NCI-H748 (cell line): Measurements from ENCODE around the gene IGLL5.

Source experiments
- DNase-seq: peaks from one replicate; lab custom pipeline; 2025; ENCODE audit not compliant: unreplicated experiment; lab: John Stamatoyannopoulos, UW

Gene IGLL5

DNA sequence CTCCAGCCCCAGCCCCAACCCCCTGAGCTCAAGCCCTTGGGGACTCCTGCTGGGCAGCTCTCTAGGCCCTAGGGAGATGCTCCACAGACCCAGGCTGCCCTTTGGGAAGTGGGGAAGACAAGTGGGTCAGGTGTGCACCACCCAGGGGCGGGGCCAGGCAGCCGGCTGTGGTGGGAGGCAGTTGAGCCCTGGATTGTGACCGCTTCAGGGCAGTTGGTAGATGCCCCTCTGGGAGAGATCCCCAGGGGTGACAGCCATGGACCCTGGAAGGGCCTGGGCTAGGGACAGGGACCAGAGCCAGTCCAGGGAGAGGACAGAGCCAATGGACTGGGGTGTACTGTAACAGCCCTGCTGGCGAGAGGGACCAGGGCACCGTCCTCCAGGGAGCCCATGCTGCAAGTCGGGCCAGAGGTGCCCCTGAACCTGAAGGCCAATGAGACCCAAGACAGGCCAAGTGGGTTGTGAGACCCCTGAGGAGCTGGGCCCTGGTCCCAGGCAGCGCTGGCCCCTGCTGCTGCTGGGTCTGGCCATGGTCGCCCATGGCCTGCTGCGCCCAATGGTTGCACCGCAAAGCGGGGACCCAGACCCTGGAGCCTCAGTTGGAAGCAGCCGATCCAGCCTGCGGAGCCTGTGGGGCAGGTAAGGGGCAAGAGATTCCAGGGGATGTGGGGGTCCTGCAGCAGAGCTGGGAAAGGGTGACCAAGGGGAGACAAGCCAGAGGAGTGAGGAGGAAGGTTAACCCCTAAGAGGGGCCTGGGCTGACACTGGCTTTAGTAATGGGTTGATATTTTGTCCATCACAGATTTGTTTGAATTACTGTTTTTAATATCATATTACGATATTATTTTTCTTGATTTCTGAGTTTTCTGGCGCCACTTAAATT is at the start of gene IGLL5:
IGLL5 (plus strand) TSS at position 196 of the 883 bp plus-strand sequence; CDS start at position 434, 238 bp downstream.
- DNase-seq: no peak

DNA sequence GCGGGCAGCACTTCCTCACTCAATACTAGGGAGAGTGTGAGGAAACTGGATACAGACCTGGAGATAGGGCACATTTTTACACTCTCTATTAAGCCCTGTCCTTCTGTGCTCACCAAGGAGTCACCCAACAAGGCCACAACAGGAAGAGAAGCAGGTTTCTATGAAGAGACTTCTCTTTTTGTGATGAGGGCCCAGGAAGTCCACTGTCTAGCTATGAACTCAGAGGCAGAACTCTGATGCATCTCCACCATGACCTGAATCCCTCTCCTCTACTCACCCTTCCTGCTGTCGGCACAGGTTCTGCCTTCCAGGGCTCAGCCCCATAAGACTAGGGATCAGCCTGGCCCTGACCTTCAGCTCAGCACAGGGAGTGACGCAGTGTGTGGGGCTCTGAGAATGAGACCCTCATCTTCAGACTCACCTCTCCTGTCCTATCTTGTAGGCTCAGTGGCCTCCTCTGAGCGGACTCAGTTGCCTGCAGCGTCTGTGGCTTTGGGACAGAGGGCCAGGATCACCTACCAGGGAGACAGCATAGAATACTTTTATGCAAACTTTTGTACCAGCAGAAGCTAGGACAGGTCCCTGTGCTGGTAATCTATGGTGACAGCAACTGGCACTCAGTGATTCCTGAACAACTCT is 49.3 kb upstream of the IGLL5 start:
- no peak for DNase-seq

DNA sequence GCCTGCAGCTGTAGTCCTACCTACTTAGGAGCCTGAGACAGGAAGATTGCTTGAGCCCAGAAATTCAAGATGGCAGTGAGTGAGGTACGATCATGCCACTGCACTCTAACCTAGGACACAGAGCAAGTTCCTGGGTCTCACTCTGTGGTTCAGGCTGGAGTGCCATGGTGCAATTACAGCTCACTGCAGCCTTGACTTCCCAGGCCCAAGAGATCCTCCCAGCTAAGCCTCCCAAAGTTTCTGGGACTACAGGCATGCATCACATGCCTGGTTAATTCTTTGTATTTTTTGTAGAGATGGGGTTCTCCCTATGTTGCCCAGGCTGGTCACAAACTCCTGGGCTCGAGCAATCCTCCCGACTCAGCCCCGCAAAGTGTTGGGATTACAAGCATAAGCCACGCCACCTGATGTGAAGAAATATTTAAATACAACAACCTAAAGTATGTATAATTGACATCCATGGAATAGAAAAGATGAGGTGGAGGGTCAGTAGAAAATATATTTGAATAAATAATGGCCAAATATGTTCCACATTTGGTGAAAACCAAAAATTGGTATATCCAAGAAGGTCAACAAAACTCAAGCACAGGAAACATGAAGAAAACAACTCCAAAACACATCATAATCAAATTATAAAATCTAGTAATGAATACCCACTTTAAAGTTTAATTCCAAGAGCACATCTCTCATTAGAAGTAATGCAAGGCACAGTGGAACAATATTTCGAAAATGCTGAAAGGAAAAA is 47.9 kb upstream of the IGLL5 start:
- no peak for DNase-seq

DNA sequence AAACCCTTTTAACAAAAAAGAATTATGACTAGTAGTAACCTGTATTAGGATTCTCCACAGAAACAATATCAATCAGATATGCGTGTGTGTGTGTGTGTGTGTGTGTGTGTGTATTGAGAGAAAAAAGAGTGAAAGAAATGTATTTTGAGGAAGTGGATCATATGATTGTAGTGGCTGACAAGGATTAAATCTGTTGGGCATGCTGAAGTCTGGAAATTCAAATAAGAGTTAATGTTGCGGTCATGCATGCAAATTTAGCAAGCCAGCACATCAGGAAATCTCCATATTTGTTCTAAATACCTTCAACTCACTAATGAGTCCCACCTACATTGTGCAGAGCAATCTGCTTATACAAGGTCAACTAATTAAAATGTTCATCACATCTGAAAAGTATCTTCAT is 46.8 kb upstream of the IGLL5 start:
- DNase-seq: no peak

DNA sequence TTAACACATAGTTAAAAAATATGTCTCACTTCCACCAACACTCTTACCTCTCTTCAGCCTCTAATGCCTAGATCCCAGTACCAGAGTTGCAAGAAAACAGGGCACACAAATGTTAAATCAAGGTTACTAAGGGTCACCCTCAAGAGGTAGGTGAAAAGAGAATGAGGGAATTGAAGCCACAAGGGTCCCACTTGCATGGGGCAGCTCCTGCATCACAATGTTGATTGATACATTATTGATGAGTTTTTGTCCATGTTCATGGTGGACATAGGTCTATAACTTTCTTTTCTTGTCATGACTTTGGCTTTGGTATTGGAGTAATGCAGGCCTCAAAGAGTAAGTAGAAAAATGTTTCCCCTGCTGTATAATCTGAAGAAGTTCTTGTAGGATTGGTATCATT is 46.0 kb upstream of the IGLL5 start:
- DNase-seq: no peak

DNA sequence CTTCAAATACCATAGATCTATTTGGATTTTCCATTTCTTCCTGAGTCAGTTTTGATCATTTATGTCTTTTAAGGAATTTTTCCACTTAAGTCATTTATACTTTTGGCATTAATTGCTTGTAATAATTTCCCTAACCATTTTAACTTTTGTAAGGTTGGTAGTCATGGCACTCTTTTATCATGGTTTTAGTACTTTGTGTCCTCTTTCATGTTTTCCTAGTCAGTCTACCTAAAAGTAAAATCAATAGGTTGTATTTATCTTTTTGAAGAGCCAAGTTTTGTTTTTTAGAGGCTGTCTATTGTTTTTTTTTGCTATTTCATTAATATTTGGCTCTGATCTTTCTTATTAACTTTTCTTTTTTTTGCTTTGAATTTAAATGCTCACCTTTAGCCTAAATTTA is 45.5 kb upstream of the IGLL5 start:
- no peak for DNase-seq

DNA sequence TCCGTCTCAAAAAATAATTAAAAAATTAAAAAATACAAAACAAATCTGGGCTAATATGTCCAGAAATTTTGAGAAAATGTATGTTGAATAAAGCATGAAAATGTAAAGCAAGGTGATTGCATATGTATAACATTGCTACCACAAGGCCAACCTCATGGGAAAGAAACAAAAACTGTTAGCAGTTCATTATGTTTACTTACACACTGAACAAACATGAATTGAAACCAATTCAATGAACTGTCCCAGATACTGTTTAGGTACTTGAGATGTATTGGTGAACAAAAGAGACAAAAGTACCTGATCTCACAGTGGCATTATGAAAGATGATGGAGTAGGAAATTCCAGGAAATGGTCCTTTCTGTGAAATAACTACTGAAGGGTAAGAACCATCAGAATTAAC is 43.8 kb upstream of the IGLL5 start:
- DNase-seq: peak; percentile 57

DNA sequence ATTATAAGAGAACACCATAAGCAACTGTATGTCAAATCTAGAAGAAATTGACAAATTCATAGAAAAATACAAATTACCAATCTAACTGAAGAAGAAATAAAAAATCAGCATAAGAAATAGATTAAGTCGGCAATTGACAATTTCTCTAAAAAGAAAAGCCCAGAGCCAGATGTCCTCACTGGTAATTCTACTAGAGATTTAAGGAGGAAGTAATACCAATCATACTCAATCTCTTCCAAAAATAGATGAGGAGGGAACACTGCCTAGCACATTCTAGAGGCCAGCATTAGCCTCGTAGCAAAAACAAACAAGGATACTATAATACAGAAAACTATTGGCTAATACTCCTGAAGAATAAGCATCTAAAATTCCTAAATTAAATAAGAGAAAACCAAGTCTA is 40.4 kb upstream of the IGLL5 start:
- DNase-seq: no peak

DNA sequence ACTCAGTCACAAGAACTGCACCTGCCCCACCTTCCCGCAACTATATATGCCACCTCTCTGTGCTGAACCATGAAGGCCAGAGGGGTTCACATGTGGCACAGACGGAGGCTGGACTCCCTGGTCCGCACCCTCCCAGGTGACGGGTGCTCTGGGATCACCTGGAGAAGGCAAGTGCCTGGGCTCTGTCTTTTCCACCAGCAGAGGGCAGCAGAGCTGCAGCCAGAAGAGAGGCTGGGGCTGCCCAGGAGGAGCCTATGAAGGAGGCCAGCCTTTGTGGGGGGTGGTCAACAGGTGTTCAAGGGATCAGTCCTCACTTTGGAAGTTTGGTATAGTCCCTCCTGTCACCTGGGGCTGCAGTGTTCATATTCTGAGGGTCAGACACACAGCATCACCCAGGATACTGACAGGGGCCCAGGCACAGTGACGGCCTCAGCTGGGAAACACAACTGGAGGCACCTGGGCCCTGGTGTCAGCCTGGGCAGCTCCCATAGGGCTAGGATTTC is 39.2 kb upstream of the IGLL5 start:
- DNase-seq: peak; percentile 52

DNA sequence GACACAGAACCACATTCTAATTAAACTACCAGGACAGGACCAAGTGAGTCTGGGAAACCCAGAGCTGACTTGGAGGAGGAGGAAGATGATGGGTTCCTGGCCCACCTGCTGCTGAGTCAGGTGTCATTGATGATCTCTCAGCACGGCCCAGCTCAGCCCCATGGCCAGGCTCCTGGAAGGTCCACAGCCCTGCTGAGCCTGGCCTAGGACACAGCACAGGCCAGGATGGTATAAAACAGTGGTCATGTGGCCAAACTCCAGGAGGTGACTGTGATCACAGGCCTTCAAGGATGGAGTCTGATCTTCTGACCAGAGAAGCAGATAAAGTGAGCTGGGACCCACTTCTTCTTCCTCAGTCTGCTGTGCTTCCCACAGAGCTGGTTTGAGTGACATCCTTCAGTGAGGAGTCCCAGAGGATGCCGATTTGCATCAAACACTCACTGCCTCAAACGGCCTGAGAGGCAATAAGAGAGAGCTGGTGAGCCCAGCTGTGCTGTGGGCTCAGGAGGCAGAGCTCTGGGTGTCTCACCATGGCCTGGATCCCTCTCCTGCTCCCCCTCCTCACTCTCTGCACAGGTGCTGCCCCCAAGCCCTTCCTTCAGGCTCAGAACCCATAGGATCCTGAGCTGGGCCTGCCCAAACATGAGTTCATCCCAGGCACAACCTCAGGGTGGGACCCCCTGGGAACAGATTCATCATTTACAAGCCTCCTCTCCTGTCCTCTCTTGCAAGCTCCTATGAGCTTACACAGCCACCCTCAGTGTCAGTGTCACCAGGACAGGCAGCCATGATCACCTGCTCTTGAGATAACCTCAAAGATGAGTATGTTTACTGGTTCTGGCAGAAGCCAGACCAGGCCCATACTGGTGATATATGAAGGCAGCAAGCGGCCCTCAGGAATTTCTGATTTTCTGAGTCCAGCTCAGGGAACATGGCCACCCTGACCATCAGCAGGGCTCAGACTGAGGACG is 37.7 kb upstream of the IGLL5 start:
- DNase-seq: no peak

DNA sequence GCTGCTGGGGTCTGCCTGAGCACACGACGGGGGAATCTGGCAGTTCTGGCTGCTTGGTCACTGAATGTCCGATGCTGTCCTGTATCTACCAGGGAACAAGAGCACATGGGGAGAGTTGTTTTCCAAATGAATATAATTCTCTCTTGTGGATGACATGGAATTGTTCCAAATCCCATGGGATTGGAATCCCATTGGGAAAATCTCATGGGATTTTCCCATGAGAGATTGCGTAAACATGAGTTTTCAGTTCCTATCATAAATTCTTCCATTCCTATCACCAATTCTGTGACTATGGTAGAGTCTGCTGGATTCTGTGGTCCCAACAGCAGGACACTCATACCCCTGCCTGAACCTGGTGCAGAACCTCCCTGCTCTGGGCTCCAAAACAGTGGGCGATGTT is 35.6 kb upstream of the IGLL5 start:
- no peak for DNase-seq

DNA sequence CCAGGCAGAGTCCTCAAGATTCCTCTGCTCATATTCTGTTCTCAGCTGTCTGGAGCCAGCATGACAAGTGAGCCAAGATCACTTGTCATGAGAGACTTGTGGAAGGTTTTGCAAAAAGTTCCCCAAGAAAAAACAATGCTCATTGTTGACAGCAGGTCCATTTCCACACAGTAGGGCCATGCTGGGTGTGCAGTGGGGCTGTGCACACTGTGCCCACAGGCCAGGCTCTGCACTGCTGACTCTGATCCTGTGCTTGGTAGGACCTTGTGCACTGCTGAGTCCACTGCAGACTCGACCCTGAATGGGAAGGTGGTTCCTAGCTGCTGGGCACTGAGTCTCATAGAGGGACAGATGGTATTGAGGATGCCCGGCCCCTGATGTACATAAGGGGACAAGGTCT is 33.9 kb upstream of the IGLL5 start:
- no peak for DNase-seq

DNA sequence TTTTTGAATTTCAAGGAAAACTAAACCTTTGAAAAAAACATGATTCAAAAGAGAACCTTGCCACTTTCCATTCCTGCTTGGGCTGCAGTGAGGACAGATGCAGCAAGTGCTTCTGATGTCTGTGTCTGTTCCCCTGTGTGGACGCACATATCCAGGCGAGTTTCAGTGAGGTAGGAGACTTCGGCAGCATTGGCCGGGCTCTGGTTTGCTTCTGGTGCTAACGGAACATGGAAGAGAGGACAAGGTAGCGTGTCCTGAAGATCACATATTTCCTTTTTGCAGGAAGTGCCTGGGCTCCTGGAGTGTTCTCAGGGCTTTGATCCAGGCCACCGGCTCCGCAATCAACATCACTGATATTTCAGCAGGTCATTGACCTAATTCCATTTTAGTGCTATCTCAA is 33.1 kb upstream of the IGLL5 start:
- DNase-seq: no peak

DNA sequence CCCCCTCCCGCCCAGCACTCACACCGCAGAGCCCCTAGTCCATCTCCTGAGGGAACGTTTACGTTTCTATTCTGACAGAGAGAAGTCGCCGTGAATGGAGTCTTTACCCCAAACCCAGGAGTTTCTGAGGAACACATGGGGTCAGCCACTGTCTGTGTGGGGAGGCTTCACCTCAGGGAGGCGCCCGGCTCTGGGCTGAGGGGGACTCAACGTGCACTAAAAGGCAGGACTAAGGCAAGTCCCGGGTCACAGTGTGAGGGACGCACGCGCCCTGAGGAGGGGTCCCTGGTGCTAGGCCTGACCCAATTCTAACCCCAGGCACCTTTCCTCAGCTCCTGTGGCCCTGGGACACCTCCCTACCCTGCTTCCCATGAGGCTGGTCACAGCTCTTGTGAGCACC is 32.5 kb upstream of the IGLL5 start:
- DNase-seq: no peak

DNA sequence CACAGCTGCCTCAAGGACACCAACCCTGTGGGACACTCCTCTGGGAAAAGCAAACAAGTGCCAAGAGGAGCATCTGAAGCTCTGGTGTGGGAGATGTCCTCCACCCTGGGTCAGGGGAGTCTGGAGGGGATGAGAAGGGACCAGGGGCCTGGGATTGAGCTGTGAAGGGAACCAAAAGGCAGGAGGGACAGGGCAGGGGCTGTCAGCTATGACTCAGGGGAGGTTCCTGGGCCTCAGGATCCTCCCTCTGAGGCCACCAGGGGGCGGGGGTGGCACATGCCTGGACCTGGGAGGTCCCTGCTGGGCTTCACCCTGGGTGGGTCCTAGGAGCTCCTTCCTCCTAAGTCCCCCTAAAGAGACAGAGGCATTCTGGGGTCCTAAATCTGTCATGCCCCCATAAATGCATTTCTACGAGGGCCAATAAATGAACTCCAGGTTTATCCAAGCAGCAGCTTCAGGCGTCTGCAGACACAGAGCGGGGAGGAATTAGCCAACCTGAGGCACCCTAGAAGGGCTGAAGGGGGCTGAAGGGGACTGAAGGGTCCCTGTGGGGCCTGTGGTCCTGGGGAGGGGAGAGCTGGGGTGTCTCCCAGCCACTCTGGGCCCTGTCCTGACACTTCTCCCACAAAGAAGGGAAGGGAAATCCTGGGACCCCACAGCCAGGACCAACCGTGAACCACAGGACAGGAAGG is 31.9 kb upstream of the IGLL5 start:
- DNase-seq: no peak

DNA sequence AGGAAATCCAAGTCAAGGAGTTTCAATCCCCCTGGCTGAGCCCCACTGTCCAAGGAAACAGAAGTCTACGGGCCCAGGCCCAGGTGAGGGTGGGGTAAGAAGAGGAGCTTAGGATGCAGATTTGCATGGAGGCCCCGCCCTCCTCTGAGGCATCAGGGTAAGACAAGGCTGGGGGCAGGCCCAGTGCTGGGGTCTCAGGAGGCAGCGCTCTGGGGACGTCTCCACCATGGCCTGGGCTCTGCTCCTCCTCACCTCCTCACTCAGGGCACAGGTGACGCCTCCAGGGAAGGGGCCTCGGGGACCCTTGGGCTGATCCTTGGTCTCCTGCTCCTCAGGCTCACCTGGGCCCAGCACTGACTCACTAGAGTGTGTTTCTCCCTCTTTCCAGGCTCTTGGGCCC is 31.3 kb upstream of the IGLL5 start:
- no peak for DNase-seq

DNA sequence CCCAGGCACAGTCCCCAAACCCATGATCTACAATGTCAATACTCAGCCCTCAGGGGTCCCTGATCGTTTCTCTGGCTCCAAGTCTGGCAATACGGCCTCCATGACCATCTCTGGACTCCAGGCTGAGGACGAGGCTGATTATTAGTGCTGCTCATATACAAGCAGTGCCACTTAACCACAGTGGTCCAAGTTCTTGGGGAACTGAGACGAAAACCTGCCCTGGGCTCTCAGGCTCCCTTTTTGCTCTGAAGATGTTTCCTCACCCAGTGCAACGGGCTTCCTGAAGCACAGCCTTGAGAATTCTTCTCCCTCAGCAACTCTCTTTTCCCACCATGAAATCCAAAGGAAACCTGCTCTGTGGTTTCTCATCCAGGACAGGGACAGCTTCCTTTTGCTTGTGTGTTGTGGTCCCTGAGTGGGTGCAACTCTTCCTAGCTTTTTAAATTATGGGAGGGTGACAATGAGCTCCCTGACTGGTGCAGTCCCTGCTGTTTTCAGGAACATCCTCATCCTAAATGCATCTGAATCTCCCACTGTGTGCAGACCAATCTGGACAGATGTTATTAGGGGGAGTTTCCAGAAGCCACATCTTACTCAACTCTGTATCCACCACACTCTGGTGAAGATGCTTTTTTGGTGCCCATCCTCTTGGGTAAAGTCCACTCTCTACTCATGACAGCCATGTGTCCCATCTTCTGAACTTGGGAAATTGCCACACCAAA is 30.6 kb upstream of the IGLL5 start:
- DNase-seq: no peak

DNA sequence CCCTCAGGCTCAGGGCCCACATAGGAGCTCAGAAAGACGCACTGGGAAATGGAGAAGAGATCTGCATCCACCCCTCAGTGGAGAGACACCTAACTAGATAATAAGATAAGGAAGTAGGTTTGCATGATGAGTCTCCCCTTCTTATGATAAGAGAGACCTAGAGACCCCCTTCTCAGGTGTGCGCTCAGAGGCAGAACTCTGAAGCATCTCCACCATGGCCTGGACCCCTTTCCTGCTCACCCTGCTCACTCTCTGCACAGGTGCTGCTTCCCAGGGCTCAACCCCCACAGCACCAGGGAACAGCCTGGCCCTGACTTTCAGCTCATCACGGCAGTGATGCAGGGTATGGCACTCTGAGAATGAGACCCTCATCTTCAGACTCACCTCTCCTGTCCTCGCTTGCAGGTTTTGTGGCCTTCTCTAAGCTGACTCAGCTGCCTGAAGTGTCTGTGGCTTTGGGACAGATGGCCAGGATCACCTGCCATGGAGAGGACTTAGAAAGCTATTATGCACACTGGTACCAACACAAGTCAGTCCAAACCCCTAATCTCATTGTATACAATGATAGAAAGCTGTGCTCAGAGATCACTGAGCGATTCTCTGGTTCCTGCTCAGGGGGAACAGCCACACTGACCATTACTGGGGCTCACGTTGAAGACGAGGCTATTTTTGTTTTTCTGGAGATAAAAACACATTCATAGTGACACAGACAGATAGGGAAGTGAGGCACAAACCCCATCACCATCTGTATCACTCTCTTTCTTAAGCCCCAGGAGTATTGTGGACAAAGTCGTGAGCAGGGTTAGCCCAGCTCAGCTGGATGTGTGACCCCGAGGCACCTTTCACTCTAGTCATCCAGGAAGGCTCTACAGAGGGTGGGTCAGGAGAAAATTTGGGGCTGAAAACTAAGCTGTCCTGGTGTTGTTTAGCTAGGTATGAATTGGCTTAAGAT is 29.7 kb upstream of the IGLL5 start:
- no peak for DNase-seq
